Measurements from ENCODE around the gene THUMPD3.

DNA sequence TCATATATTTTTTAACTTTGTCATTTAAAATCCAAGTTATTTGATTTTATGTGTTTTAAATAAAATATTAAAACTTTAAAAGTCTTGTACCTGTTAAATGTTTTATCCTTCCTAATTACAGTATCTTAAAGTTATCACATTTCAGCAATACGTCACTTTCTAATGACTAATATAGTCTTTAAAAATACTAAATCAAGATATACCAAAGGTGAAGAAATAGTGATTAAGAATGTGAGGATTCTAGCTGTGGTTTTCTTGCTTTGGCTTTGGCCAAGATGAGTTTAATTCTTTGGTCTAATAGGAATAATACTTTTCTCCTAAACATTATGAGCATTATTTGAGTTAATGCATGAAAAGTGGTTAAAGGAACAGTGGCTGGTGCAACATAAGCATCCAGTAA lies 48.4 kb downstream of the THUMPD3 start:
- TF ChIP-seq TOX (CRISPR knock-in tag; IDR thresholded peaks at IDR 0.05; ENCODE audit: borderline replicate concordance) (no peak), SNAI2 (CRISPR knock-in tag; IDR thresholded peaks at IDR 0.05) (no peak), ISL1 (CRISPR knock-in tag; IDR thresholded peaks at IDR 0.05) (no peak), ZNF565 (CRISPR knock-in tag; conservative IDR thresholded peaks at IDR 0.05; ENCODE audit: low read depth) (no peak), ZC3H10 (CRISPR knock-in tag; IDR thresholded peaks at IDR 0.05) (no peak), ZFP30 (CRISPR knock-in tag; IDR thresholded peaks at IDR 0.05) (no peak), BACH2 (CRISPR knock-in tag; IDR thresholded peaks at IDR 0.05; ENCODE audit: borderline replicate concordance) (no peak), OSR1 (CRISPR knock-in tag; IDR thresholded peaks at IDR 0.05) (no peak)
